ENCODE results near the gene CRTC3.
"Not testable (repeated sequence)": the region's sequence is repeated elsewhere in the genome, so short reads cannot be mapped to it uniquely, and the experiment has no call there.

CRTC3 gene, protein sequence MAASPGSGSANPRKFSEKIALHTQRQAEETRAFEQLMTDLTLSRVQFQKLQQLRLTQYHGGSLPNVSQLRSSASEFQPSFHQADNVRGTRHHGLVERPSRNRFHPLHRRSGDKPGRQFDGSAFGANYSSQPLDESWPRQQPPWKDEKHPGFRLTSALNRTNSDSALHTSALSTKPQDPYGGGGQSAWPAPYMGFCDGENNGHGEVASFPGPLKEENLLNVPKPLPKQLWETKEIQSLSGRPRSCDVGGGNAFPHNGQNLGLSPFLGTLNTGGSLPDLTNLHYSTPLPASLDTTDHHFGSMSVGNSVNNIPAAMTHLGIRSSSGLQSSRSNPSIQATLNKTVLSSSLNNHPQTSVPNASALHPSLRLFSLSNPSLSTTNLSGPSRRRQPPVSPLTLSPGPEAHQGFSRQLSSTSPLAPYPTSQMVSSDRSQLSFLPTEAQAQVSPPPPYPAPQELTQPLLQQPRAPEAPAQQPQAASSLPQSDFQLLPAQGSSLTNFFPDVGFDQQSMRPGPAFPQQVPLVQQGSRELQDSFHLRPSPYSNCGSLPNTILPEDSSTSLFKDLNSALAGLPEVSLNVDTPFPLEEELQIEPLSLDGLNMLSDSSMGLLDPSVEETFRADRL

DNA sequence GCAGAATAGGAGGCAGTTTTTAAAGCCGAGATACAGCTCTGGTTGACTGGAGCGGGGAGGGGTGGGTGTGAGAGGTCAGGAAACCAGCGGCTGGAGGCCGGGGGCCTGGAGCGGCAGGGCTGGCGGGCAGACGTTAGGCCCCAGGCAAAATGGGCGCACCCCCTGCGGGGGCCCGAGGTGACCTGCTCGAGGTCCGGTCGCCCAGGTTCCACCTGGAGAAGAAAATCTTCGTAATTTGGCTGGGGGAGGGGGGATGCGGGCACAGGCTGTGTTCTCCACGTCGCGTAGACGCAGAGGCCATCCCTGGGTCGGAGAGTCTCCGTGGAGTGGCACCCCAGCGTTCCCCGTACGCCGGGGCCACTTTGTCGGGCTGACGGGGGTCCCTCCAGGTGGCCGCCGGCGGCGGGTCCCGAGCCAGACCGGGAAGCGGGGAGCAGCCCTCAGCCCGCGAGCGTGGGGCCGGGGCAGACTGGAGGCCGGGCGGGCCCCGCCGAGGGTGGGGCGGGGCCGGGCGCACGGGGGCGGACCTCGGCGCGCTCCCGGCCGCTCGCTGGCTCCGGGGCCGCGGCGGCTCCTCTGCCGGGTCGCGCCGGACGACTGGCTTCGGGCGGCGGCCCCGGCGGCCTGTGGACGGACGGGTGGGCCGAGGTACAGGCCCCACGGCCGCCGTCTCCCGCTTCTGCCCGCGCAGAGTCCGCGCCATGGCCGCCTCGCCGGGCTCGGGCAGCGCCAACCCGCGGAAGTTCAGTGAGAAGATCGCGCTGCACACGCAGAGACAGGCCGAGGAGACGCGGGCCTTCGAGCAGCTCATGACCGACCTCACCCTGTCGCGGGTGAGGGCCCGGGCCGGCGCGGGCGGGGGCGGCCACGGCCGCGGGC, at the start of gene CRTC3:
Gene CRTC3, plus strand, starts transcription at position 553 of the 879 bp plus-strand sequence. Its CDS starts 149 bp downstream, at position 702.
- peak; percentile 67 for DNase-seq

DNA sequence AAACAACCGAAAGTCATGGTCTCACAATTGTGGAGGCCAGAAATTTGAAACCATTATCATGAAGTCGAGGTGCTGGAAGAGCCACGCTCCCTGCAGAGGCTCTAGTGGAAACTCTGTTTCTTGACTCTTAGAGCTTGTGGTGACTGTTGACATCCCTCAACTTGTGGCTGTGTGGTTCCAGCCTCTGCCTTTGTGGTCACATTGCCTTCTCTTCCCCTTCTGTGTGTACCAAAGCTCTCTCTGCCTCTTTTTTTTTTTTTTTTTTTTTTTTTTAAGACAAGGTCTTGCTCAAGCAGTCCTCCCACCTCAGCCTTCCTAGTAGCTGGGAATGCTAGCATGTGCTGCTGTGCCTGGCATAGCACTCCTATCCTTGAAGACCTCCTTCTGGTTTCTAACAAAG, 48.7 kb upstream of the CRTC3 start:
- DNase-seq: no peak

- no peak for DNase-seq
Measured at GRCh38 chr15:90482124-90483011, 47.4 kb upstream of the CRTC3 start.

DNA sequence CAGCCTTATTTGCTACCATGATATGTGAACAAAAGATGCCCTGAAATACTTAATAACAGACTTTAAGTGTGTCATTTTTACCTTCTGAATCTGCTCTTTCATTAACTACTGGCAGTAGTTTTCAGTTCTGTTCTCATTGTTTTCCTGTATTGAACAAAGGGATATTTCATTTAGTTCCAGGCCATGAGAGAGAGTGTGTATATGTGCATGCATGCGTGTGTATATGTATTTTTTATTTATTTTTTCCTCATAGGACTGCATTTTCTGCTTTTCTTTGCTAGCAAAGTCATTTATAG, 46.8 kb upstream of the CRTC3 start:
- DNase-seq: no peak

DNA sequence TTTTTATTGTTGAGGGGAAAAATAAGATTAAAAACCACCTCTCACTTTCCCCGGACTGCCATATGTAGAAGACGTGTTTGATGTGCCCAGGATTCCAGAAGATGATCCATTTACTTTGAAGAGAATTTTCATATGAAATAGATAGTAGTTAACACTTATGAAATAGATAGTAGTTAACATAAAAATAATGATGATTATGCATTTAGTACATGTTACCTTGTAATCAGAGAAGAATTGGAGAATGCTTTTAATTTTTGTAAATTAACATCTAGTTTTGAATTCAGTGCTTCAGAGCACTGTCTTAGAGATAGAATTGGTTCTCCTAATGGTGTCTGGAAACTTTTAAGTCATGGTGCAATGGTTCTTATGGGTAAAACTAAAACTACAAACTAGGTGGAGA, 46.1 kb upstream of the CRTC3 start:
- no peak for DNase-seq

GRCh38 chr15:90487186-90487585, 42.5 kb upstream of the CRTC3 start:
- DNase-seq: no peak

DNA sequence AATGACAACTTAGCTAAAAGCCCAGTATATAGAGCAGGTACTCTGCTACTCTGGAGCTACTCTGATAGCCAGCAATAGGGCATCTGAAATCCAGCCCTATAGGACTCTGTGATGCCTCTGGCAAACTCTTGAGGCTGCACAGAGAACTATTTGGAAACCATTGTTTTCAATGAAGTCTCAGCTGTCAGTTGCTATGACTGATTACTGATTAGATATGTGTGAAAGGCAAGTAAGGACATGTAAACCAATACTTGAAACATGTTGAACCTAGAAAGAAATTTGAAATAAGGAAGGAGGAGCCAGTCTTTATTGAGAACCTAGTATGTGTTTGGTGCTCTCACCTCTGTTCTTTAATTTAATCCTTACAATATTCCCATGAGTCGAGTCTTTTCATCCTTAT, 40.2 kb upstream of the CRTC3 start:
- no peak for DNase-seq

DNA sequence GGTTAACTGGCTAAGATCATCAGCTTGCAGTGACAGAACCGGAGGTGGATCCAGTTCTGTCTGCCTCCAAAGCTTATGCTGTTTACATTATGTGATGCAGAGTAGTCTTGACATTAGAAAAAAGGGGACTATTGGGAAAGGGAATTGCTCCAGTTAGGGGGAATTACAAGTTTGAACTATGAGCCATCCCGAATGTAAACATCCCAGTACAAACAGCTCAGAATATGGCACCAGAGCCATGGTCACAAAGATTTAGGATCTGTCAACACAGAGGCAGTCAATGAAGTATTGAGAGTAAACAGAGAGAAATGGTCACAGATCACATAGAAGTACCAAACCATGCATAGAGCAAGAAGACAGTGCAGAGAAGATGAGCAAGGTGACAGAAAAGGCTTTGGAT, 39.8 kb upstream of the CRTC3 start:
- DNase-seq: no peak

- no peak for DNase-seq
Measured at GRCh38 chr15:90493647-90494046, 36.1 kb upstream of the CRTC3 start.

GRCh38 chr15:90495067-90495466, 34.7 kb upstream of the CRTC3 start:
- no peak for DNase-seq

- DNase-seq: no peak
Measured at GRCh38 chr15:90496791-90497190, 32.9 kb upstream of the CRTC3 start.

GRCh38 chr15:90497376-90497775, 32.3 kb upstream of the CRTC3 start:
- no peak for DNase-seq

- no peak for DNase-seq
Measured at GRCh38 chr15:90497912-90498311, 31.8 kb upstream of the CRTC3 start.

DNA sequence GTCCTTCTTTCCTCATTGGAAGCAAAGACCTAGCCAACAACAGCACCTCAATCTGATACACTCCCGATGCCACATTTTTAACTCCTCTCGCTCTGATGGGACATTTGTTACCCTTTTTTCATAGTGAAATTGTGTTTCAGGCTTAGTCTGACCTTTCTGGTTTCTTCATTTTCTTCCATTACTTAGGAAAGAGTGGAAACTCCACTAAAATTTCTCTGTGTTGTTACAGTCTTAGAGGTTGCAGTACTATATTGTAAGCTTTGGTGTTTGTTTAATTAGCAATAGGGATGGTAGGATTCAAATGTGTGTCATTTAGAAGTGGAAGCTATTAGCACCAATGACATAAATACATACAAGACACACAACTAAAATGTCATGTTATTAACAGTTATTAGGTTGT, 29.6 kb upstream of the CRTC3 start:
- DNase-seq: no peak

DNA sequence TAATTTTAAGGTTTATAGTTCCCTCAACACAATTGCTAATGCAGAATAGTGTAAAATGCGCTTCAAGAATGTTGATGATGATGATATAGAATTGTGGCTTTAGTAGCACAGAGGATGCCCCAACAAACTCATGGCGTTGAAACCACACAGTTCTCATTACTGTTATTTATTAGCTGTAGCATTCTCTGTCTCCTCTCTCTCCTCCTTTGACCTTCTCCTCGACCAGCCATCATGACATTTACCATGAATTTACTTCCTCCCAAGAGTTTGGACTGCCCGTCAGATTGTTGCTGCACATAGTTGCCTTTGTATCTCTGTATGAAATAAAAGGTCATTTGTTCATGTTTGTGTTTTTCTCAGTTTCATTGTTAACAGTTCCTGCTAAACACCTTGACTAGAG, 27.8 kb upstream of the CRTC3 start:
- DNase-seq: no peak

- DNase-seq: not testable (repeated sequence)
Measured at GRCh38 chr15:90510781-90511180, 18.9 kb upstream of the CRTC3 start.

DNA sequence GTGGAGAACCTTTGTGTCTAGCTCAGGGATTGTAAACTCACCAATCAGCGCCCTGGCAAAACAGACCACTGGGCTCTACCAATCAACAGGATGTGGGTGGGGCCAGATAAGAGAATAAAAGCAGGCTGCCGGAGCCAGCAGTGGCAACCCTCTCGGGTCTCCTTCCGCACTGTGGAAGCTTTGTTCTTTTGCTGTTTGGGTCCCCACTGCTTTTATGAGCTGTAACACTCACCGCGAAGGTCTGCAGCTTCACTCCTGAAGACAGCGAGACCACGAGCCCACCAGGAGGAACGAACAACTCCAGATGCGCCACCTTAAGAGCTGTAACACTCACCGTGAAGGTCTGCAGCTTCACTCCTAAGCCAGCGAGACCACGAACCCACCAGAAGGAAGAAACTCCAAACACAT, 18.5 kb upstream of the CRTC3 start:
- DNase-seq: not testable (repeated sequence)

DNA sequence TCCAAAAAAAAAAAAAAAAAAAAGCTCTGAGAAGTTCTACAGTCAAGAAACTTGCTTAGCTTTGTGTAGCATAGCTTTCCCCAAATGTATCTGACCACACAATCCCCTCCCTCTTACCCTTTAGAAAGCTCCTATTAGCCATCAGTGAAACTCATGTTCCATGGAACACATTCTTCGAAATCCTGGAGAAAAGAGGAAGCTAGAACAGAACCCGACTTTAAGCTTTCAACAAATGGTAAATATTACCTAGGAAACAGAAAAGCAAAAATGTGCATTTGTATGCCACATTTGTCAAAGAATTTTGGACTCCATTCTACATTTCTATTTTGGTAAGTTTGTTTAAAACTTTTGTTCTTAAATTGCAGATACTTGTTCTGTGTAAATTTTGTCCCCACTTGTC, 17.4 kb upstream of the CRTC3 start:
- no peak for DNase-seq

DNA sequence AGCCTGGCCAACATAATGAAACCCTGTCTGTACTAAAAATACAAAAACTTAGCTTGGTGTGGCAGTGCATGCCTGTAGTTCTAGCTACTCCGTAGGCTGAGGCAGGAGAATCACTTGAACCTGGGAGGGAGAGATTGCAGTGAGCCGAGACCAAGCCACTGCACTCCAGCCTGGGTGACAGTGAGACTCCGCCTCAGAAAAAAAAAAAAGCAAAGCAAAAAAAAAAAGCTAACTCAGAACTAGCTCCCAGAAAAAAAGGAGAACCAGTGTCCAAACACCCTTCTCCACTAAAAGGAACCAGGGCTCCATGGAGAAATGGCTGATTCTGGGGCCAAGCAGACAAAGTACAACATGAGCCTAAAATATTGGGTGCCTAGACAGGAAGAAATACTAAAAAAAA, 16.7 kb upstream of the CRTC3 start:
- DNase-seq: no peak

DNA sequence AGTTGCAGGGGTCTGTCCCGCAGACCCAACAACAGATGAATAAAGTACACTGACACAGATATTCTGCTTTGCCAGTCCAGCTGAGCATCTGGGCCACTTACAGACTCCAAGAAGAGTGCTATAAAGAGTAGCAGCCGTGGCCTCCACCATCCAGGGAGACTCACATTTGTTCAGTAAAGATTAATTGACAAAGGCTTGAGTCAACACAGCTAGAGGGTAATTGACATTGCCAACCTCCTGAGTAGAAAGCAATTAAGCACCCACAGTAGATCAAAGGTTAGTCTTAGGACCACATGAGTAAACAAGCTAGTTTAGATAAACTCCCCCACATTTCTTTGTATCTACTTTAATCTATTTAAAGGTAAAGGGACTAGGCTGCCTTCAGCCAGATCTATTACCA, 16.3 kb upstream of the CRTC3 start:
- no peak for DNase-seq

- not testable (repeated sequence) for DNase-seq
Measured at GRCh38 chr15:90513893-90514292, 15.8 kb upstream of the CRTC3 start.

DNA sequence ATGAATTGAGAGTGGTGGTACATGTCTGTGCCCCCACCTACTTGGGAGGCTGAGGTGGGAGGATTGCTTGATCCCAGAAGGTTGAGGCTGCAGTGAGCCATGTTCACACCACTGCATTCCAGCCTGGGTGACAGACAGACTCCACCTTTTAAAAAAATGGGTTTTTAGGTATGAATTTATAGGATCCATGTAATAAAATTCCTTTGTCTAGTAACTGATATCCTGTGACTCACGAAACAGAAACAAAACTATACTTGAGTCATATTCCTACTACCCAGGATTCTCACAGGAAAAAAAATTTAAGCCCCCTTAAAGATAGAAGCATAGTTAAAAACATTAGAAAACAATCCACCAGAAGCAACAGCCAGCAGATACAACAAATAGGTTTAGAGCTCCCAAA, 10.0 kb upstream of the CRTC3 start:
- DNase-seq: no peak

GRCh38 chr15:90520365-90520764, 9.4 kb upstream of the CRTC3 start:
- DNase-seq: no peak

All from 8988T (cell line).